HFF-Myc (cell line): ENCODE measurements around the gene PGGHG.

ENCODE experiments used
- DNase-seq: peaks from one replicate; pipeline ENCODE4 v3.0.0-alpha.2; 2011; ENCODE audit warnings: low read depth; ENCODE audit errors: extremely low read depth
- H3K4me3 ChIP-seq: replicated peaks from 2 replicates; pipeline ENCODE4 v1.5.1; 2011; ENCODE audit warnings: low read depth, mild to moderate bottlenecking, control low read depth, low read length
- TF ChIP-seq, protein P1 (sequence below): IDR thresholded peaks from 2 replicates; pipeline ENCODE4 v1.5.1; 2012; ENCODE audit warnings: mild to moderate bottlenecking, low read depth, low read length, control low read depth; ENCODE audit errors: missing control alignments

Gene PGGHG

GRCh38 chr11:255816-256215 lies 33.1 kb upstream of the PGGHG start:
- TF ChIP-seq, protein P1, sequence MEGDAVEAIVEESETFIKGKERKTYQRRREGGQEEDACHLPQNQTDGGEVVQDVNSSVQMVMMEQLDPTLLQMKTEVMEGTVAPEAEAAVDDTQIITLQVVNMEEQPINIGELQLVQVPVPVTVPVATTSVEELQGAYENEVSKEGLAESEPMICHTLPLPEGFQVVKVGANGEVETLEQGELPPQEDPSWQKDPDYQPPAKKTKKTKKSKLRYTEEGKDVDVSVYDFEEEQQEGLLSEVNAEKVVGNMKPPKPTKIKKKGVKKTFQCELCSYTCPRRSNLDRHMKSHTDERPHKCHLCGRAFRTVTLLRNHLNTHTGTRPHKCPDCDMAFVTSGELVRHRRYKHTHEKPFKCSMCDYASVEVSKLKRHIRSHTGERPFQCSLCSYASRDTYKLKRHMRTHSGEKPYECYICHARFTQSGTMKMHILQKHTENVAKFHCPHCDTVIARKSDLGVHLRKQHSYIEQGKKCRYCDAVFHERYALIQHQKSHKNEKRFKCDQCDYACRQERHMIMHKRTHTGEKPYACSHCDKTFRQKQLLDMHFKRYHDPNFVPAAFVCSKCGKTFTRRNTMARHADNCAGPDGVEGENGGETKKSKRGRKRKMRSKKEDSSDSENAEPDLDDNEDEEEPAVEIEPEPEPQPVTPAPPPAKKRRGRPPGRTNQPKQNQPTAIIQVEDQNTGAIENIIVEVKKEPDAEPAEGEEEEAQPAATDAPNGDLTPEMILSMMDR = no peak
- DNase-seq = no peak
- H3K4me3 ChIP-seq = no peak overlapping the region

DNA sequence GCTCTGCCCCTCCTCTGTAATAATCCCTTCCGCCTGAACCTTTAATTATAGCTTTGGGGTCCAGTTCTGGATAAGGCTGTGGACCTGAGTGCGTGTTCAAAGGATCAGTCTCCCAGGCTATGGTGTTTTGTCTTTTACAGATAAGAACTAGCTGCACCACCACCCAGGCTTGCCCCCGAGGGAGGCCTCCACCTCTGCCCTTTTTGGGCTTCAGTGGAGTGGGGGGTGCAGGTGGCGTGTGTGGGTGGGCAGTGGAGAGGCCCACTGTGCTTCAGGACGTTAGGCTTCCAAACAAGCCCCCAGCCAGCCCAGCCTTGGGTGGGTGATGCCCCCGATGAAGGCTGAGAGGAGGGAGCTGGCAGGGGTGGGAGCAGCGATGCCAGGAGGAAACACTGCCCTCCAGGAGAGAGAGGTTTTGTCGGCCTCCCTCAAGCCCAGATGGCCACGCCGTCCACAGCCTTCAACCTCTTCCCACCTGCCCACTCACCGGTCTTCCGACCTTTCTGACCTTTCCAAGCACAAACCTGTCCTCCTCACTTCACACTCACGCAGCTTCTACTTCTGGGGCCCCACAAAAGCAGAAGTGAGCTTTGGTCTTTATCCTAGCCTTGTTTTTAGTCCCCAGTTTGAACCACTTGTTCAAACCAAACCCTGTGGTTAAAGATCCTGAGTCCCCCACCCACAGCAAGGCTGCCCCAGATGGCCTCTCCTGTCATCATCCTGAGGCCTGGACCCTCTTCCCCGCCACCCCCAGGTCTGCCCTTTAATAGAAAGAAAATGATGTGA lies 31.8 kb upstream of the PGGHG start:
- DNase-seq = no peak
- no peak overlapping the region for H3K4me3 ChIP-seq
- TF ChIP-seq, protein P1 = no peak

- DNase-seq = no peak
- TF ChIP-seq, protein P1 = no peak
- H3K4me3 ChIP-seq = no peak overlapping the region
Measured at GRCh38 chr11:257766-258493, 31.0 kb upstream of the PGGHG start.

DNA sequence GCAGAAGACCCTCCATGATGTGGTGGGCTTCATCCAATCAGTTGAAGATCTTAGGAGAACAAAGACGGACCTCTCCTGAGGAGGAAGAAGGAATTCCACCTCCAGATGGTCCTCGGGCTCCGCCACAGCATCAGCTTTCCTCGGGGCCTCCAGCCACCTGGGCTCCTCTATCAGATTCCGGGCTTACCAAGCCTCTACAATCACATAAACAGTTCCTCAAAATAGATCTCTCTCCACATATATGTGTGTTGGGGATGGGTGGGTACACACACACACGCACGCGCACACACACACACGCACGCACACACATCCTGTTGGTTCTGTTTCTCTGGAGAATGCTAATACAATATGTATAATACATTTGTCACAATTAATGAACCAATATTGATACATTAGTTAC lies 29.5 kb upstream of the PGGHG start:
- no peak for DNase-seq
- H3K4me3 ChIP-seq = no peak overlapping the region
- TF ChIP-seq, protein P1 = no peak

DNA sequence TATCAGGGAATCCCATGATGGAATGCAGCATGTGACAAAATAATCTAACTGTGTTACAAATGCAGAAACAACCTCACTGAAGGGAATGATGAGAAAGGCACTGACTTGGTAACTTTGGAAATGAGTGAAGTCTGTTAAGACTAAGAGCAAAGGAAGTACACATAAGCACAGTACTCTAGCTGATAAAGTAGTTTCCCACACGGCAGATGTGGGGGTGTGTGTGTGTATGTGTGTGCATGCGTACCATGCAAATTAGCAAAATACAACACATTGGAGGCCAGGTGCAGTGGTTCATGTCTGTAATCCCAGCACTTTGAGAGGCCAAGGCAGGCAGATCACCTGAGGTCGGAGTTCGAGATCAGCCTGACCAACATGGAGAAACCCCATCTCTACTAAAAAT lies 27.3 kb upstream of the PGGHG start:
- TF ChIP-seq, protein P1 = no peak
- no peak for DNase-seq
- no peak overlapping the region for H3K4me3 ChIP-seq

DNA sequence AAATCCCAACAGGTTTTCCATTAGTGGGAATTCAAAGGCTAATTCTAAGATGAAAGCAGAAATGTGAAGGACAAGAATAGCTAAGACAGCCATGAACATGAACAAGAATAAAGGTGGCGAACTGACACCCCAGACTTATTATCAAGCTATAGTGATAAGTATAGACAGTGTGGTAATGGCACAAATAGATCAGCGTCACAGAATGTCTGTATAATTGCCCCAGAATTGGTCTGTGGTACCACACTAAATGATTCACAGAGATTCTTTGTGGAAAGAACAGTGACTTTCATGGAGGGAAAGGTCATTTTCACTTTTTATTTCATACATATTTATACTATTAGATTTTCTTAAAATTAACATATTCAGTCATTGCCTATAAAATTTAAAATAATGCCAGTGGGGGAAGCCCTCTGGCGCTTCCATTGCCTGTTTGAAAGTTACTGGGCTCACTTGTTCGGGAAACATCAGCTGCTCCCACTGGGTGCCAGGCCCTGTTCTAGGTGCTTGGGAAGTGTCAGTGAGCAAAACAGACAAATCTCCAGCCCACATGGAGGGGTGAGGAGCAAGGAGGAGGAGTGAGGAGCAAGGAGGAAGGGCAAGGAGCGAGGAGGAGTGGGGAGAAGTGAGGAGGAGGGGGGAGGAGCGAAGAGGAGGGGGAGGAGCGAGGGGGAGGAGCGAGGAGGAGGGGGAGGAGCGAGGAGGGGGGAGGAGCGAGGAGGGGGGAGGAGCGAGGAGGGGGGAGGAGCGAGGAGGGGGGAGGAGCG lies 22.1 kb upstream of the PGGHG start:
- TF ChIP-seq, protein P1 = no peak
- no peak overlapping the region for H3K4me3 ChIP-seq
- DNase-seq = no peak
